GM12878 (cell line): ENCODE results near the gene TMEM18. TPM values are rescaled to one million over a fixed set of nuclear protein-coding genes. Genes with fewer than 3 reads are reported as not detected.

Source experiments
- ATAC-seq: fragments of 200-7000 bp; cut with Tn5 transposase; 3 replicates; pipeline ENCODE4 v1.9.1; 2020; ENCODE audit warnings: mild to moderate bottlenecking, moderate library complexity
- BruUV-seq: library from RNA; stranded (reverse); fragments of 400-500 nt; replicated peaks from 2 replicates; lab custom pipeline; 2021; lab: Mats Ljungman, UMichigan
- CTCF ChIA-PET: fragments of 300-600 bp; sonication (Branson Sonifier 250); formaldehyde crosslinking; extraction: SDS; loops from one replicate; lab custom pipeline; 2021; ENCODE audit warnings: inconsistent platforms; lab: Yijun Ruan, JAX
- POLR2A ChIA-PET: fragments of 350-600 bp; formaldehyde crosslinking; extraction: SDS; loops from one replicate; lab custom pipeline; 2021; ENCODE audit warnings: inconsistent platforms; lab: Charles Lee
- RAD21 ChIA-PET: fragments of 300-600 bp; sonication (Branson Sonifier 250); formaldehyde crosslinking; loops from one replicate; lab custom pipeline; 2023; ENCODE audit warnings: antibody characterized with exemption; ENCODE audit not compliant: unreplicated experiment; lab: Charles Lee
- SMC1A ChIA-PET: fragments of 300-600 bp; sonication (Branson Sonifier 250); formaldehyde crosslinking; loops from one replicate; lab custom pipeline; 2023; ENCODE audit not compliant: unreplicated experiment, uncharacterized antibody; lab: Charles Lee
- DNase-seq: peaks from one replicate; pipeline ENCODE4 v3.0.0-alpha.2; 2011; ENCODE audit warnings: low read depth, low spot score
- FAIRE-seq: peaks from 3 replicates; lab custom pipeline; 2011; peaks lifted over from hg19 to GRCh38; lab: Jason Lieb, UNC
- H2AFZ ChIP-seq: 2 replicates; pipeline ENCODE4 v1.6.0; 2011; ENCODE audit warnings: low read depth, low read length, control low read depth; ENCODE audit not compliant: control insufficient read depth
- H3K27ac ChIP-seq: 2 replicates; pipeline ENCODE4 v1.5.1; 2011; ENCODE audit warnings: control low read depth; ENCODE audit not compliant: control insufficient read depth, insufficient read depth
- H3K27me3 ChIP-seq, 2 experiments: replicated peaks in 1 of 2; 2 replicates each; pipeline versions ENCODE4 v1.6.0 to v1.6.1; 2011; ENCODE audit warnings: low read length in 1 of 2; ENCODE audit not compliant: control insufficient read depth in 2 of 2, insufficient read depth in 2 of 2
- H3K36me3 ChIP-seq, 2 experiments: 2 replicates each; pipeline ENCODE4 v1.5.1; 2011; ENCODE audit warnings: low read length in 1 of 2; ENCODE audit not compliant: control insufficient read depth in 2 of 2, insufficient read depth in 2 of 2
- H3K4me1 ChIP-seq: 2 replicates; pipeline ENCODE4 v1.6.1; 2011; ENCODE audit warnings: mild to moderate bottlenecking, low read length, moderate library complexity, mixed read lengths; ENCODE audit not compliant: control insufficient read depth, insufficient read depth
- H3K4me2 ChIP-seq: 2 replicates; pipeline ENCODE4 v1.6.0; 2011; ENCODE audit warnings: control low read depth; ENCODE audit not compliant: control insufficient read depth, insufficient read depth
- H3K4me3 ChIP-seq: fragments of 200-600 bp; sonication (generic); 2 replicates; pipeline ENCODE4 v1.5.1; 2016
- H3K79me2 ChIP-seq: 2 replicates; pipeline ENCODE4 v1.6.0; 2011; ENCODE audit warnings: low read length; ENCODE audit not compliant: control insufficient read depth, insufficient read depth
- H3K9ac ChIP-seq: 2 replicates; pipeline ENCODE4 v1.8.0; 2011; ENCODE audit warnings: low read length, control low read depth, mixed read lengths; ENCODE audit not compliant: control insufficient read depth, insufficient read depth
- H3K9me3 ChIP-seq: replicated peaks from 3 replicates; pipeline ENCODE4 v1.5.1; 2011; ENCODE audit warnings: mild to moderate bottlenecking, low read length; ENCODE audit not compliant: control insufficient read depth, insufficient read depth
- H4K20me1 ChIP-seq: 2 replicates; pipeline ENCODE4 v1.6.0; 2011; ENCODE audit not compliant: control insufficient read depth, insufficient read depth
- CBX3 ChIP-seq: fragments of 200-600 bp; sonication (generic); IDR thresholded peaks from 2 replicates; pipeline ENCODE4 v1.6.1; 2016; ENCODE audit warnings: low read depth, borderline replicate concordance
- ESRRA ChIP-seq: IDR thresholded peaks from 2 replicates; pipeline ENCODE4 v1.6.1; 2012; ENCODE audit warnings: mild to moderate bottlenecking, low read length, improper control_type of control experiment
- FOXK2 ChIP-seq: fragments of 450-650 bp; IDR thresholded peaks from 2 replicates; pipeline ENCODE4 v1.6.1; 2017; ENCODE audit warnings: mild to moderate bottlenecking, moderate library complexity
- IRF5 ChIP-seq: fragments of 450-650 bp; IDR thresholded peaks from 2 replicates; pipeline ENCODE4 v1.6.1; 2017; ENCODE audit warnings: borderline replicate concordance
- MTA2 ChIP-seq: fragments of 450-650 bp; IDR thresholded peaks from 2 replicates; pipeline ENCODE4 v1.6.1; 2016; ENCODE audit warnings: low read depth, mild to moderate bottlenecking, moderate library complexity
- POU2F2 ChIP-seq: IDR thresholded peaks from 3 replicates; pipeline ENCODE4 v1.6.1; 2011; ENCODE audit warnings: low read depth, mild to moderate bottlenecking, low read length, borderline replicate concordance
- RELA ChIP-seq: fragments of 450-650 bp; IDR thresholded peaks from 2 replicates; pipeline ENCODE4 v1.8.0; 2014; ENCODE audit warnings: borderline replicate concordance; ENCODE audit not compliant: partially characterized antibody
- STAT3 ChIP-seq: IDR thresholded peaks from 2 replicates; pipeline ENCODE4 v1.6.1; 2011; ENCODE audit warnings: low read depth, low read length, improper control_type of control experiment
- TAF1 ChIP-seq: IDR thresholded peaks from 2 replicates; pipeline ENCODE4 v1.6.1; 2011; ENCODE audit warnings: mild to moderate bottlenecking, low read depth, low read length, borderline replicate concordance
- USF2 ChIP-seq: IDR thresholded peaks from 2 replicates; pipeline ENCODE4 v1.6.1; 2011; ENCODE audit warnings: low read depth, low read length, improper control_type of control experiment, borderline replicate concordance
- YY1 ChIP-seq: IDR thresholded peaks from 2 replicates; pipeline ENCODE4 v1.6.1; 2011; ENCODE audit warnings: low read depth, mild to moderate bottlenecking, low read length
- ZBTB11 ChIP-seq: fragments of 450-650 bp; formaldehyde crosslinking; IDR thresholded peaks from 2 replicates; pipeline ENCODE4 v1.5.0; 2022; ENCODE audit warnings: mild to moderate bottlenecking, missing genetic modification characterization
- ZBTB33 ChIP-seq: fragments of 450-650 bp; IDR thresholded peaks from 2 replicates; pipeline ENCODE4 v1.6.1; 2017; ENCODE audit warnings: mild to moderate bottlenecking
- ZNF217 ChIP-seq: fragments of 450-650 bp; IDR thresholded peaks from 2 replicates; pipeline ENCODE4 v1.6.1; 2017; ENCODE audit warnings: antibody characterized with exemption, mild to moderate bottlenecking
- WGBS: methylation state at CpG from one replicate; pipeline ENCODE4 v1.1.6; 2016; ENCODE audit warnings: low lambda C conversion rate; ENCODE audit not compliant: insufficient replicate concordance, insufficient coverage; ENCODE audit errors: missing lambda C conversion rate; 5-methylcytosine and 5-hydroxymethylcytosine counted together
- in situ Hi-C: fragments of 300-500 bp; cut with MboI; formaldehyde crosslinking; loops from 9 replicates; pipeline ENCODE4 v1.14.3; 2018; ENCODE audit warnings: mixed read lengths
- intact Hi-C: fragments of 100-400 bp; cut with micrococcal nuclease; formaldehyde crosslinking; loops from one replicate; pipeline ENCODE4 v1.14.2; 2022; ENCODE audit not compliant: unreplicated experiment
- polyA plus RNA-seq, 11 experiments: library from polyadenylated mRNA; depleted of rRNA in 4 of 11; unstranded in 6 of 11; stranded (reverse) in 5 of 11; fragments of >200 nt; fragmentation: Nextera tagmentation in 4 of 11; fragmentation: Illumina TruSeq in 1 of 11; extraction: Ambion mirVana in 4 of 11; extraction: Trizol in 1 of 11; gene quantifications; 1 replicate in 1 of 11; 2 replicates in 10 of 11; pipeline versions ENCODE4 v1.2.1 to v1.2.3, GENCODE V29; 2011 to 2016; ENCODE audit warnings: inconsistent platforms in 2 of 11, missing spikeins in 2 of 11, low read depth in 1 of 11
- total RNA-seq, 4 experiments: library from RNA; depleted of rRNA in 3 of 4; stranded (reverse); fragments of >200 nt in 3 of 4; fragmentation: Illumina TruSeq in 1 of 4; extraction: Trizol in 1 of 4; gene quantifications; 2 replicates each; pipeline versions ENCODE4 v1.2.1 to v1.2.3, GENCODE V29; 2013 to 2021

The TMEM18 gene
- total and polyA plus RNA-seq, 10 of the 15 experiments (the other 5 are each of a cell fraction or from before 2014, with no cell fraction given) = 11.2 to 56.3 (median 26.0) TPM

GRCh38 chr2:694906-695510 lies 17.8 kb upstream of the TMEM18 start (continued):
- no peak for TF ChIP-seq ZBTB11 (CRISPR knock-in tag)
- TF ChIP-seq RELA = no peak
- TF ChIP-seq, all 136 proteins: peak for 0

GRCh38 chr2:694174-694573 lies 17.0 kb upstream of the TMEM18 start:
- no peak for TF ChIP-seq ZNF217
- TF ChIP-seq TAF1 = no peak
- TF ChIP-seq CBX3 = no peak
- no peak for TF ChIP-seq MTA2
- TF ChIP-seq IRF5 = no peak
- no peak for TF ChIP-seq STAT3
- no peak for TF ChIP-seq ZBTB33
- TF ChIP-seq POU2F2 = no peak
- TF ChIP-seq YY1 = no peak
- TF ChIP-seq ESRRA = no peak
- TF ChIP-seq USF2 = no peak
- TF ChIP-seq FOXK2 = no peak
- Histone ChIP-seq H3K27ac (no peak overlapping the region), H3K4me1 (peaks cover 5% of the 10 kb centered on the region; the same call in 1 of the 2 replicates), H3K79me2 (no peaks in the 10 kb centered on the region), H2AFZ (no peak overlapping the region), H3K4me3 (no peak overlapping the region), H3K4me2 (no peak overlapping the region), H4K20me1 (no peaks in the 10 kb centered on the region), H3K27me3 (no peaks in the 10 kb centered on the region; a peak in 1 of 4 replicates), H3K9ac (no peak overlapping the region), H3K9me3 (no peaks in the 10 kb centered on the region; the same call in 2 of the 3 replicates), H3K36me3 (no peaks in the 10 kb centered on the region)
- FAIRE-seq = no peak
- ChIA-PET RAD21 (no interaction called here), SMC1A (no interaction called here), CTCF (no interaction called here), POLR2A (no interaction called here)
- in situ Hi-C loops (no loop called here), intact Hi-C loops (no loop called here)
- no peak for DNase-seq
- ATAC-seq = no peak
- no TSS peak for BruUV-seq
- WGBS = 37% methylated on average over 2 of the region's 2 CpGs
